ENCODE measurements around the gene CASP2. TPM values are rescaled to one million over a fixed set of nuclear protein-coding genes. Genes with fewer than 3 reads are reported as not detected.

CASP2 gene
- total RNA-seq, 1 donor from 2014 or later = 39.8 TPM

DNA sequence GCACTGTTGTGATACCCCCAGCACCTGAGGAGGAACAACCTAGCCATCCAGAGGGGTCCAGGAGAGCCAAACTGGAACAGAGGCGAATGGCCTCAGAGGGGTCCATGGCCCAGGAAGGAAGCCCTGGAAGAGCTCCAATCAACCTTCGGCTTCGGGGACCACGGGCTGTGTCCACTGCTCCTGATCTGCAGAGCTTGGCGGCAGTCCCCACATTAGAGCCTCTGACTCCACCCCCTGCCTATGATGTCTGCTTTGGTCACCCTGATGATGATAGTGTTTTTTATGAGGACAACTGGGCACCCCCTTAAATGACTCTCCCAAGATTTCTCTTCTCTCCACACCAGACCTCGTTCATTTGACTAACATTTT is 1.6 kb upstream of the CASP2 start:
- no peak for TF ChIP-seq EZH2phosphoT487 (IDR thresholded peaks at IDR 0.05)
- TF ChIP-seq, protein P1, sequence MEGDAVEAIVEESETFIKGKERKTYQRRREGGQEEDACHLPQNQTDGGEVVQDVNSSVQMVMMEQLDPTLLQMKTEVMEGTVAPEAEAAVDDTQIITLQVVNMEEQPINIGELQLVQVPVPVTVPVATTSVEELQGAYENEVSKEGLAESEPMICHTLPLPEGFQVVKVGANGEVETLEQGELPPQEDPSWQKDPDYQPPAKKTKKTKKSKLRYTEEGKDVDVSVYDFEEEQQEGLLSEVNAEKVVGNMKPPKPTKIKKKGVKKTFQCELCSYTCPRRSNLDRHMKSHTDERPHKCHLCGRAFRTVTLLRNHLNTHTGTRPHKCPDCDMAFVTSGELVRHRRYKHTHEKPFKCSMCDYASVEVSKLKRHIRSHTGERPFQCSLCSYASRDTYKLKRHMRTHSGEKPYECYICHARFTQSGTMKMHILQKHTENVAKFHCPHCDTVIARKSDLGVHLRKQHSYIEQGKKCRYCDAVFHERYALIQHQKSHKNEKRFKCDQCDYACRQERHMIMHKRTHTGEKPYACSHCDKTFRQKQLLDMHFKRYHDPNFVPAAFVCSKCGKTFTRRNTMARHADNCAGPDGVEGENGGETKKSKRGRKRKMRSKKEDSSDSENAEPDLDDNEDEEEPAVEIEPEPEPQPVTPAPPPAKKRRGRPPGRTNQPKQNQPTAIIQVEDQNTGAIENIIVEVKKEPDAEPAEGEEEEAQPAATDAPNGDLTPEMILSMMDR (IDR thresholded peaks at IDR 0.05) = no peak
- no peak for TF ChIP-seq EZH2 (IDR thresholded peaks at IDR 0.05)

DNA sequence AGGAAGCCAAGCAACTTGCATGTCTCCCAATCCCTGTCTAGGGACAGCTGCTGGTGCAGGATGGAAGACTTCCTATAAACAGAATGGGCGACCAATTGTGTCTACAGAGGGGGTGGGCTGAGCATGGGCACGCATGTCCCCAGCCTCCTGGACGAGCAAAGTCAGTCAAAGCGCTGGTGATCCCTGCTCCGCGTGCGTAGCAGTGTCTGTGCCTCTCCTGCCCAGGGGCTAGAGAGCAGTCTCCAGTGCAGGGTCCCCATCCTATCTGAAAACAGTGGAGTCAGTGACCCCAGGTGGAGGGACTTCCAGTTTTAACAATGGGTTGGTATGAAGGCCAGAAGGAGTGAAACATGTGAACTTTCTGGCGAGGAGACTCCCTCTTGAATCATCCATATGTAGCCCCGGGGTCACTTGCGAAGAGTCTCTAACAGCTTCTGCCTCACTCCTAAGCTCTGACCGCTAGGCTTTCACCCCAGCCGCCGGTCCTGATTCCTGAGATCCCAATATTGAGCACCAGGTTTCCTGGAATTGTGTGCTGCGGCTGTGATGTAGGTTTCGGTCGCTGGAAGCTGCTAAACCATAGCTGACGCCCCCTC is 714 bp upstream of the CASP2 start:
- Histone ChIP-seq H2AFZ (replicated peaks) (no peak overlapping the region), H3K4me2 (no peak overlapping the region), H3K27ac (no peak overlapping the region), H3K27me3 (peaks cover 12% of the 10 kb centered on the region), H3K79me2 (ENCODE audit: low read depth) (peaks cover 41% of the 10 kb centered on the region), H4K20me1 (ENCODE audit: low read depth) (peaks cover 24% of the 10 kb centered on the region), H3K9ac (no peak overlapping the region), H3K9me3 (ENCODE audit: low read depth) (peaks cover 6% of the 10 kb centered on the region), H3K4me1 (peaks cover 18% of the 10 kb centered on the region), H3F3A (ENCODE audit: low read depth) (no peaks in the 10 kb centered on the region), H3K4me3 (no peak overlapping the region), H3K36me3 (peaks cover 5% of the 10 kb centered on the region)
- no peak for DNase-seq (ENCODE audit: low spot score)
- Mint-ChIP-seq H3K4me1 (peaks cover 41% of the 10 kb centered on the region), H3K27me3 (ENCODE audit: insufficient read depth, low read depth) (peaks cover 2% of the 10 kb centered on the region), H3K9me3 (peaks cover 9% of the 10 kb centered on the region), H3K36me3 (peaks cover 18% of the 10 kb centered on the region), H3K27ac (peak overlapping the region; percentile 64), H3K4me3 (peak overlapping the region; percentile 90)
- no peak for TF ChIP-seq EZH2 (IDR thresholded peaks at IDR 0.05)
- TF ChIP-seq EZH2phosphoT487 (IDR thresholded peaks at IDR 0.05) = no peak
- TF ChIP-seq, protein P1 (IDR thresholded peaks at IDR 0.05) = no peak

More for the DNA sequence above, 1.6 kb upstream of the CASP2 start:
- H3K9me3 ChIP-seq (ENCODE audit: low read depth) = peaks cover 6% of the 10 kb centered on the region
- H3K4me1 Mint-ChIP-seq = peaks cover 43% of the 10 kb centered on the region
- peaks cover 32% of the 10 kb centered on the region for H3K79me2 ChIP-seq (ENCODE audit: low read depth)
- no peaks in the 10 kb centered on the region for H3F3A ChIP-seq (ENCODE audit: low read depth)
- H3K27ac ChIP-seq = no peak overlapping the region
- no peak overlapping the region for H3K9ac ChIP-seq
- H4K20me1 ChIP-seq (ENCODE audit: low read depth) = peaks cover 24% of the 10 kb centered on the region
- peaks cover 9% of the 10 kb centered on the region for H3K9me3 Mint-ChIP-seq
- H3K27ac Mint-ChIP-seq = no peak overlapping the region
- no peak for DNase-seq (ENCODE audit: low spot score)
- H2AFZ ChIP-seq (replicated peaks) = no peak overlapping the region
- no peak overlapping the region for H3K4me2 ChIP-seq
- peaks cover 18% of the 10 kb centered on the region for H3K4me1 ChIP-seq
- peaks cover 12% of the 10 kb centered on the region for H3K36me3 Mint-ChIP-seq
- H3K36me3 ChIP-seq = no peaks in the 10 kb centered on the region
- no peak overlapping the region for H3K4me3 ChIP-seq
- peaks cover 2% of the 10 kb centered on the region for H3K27me3 Mint-ChIP-seq (ENCODE audit: insufficient read depth, low read depth)
- H3K27me3 ChIP-seq = peaks cover 12% of the 10 kb centered on the region
- H3K4me3 Mint-ChIP-seq = peak overlapping the region; percentile 90

DNA sequence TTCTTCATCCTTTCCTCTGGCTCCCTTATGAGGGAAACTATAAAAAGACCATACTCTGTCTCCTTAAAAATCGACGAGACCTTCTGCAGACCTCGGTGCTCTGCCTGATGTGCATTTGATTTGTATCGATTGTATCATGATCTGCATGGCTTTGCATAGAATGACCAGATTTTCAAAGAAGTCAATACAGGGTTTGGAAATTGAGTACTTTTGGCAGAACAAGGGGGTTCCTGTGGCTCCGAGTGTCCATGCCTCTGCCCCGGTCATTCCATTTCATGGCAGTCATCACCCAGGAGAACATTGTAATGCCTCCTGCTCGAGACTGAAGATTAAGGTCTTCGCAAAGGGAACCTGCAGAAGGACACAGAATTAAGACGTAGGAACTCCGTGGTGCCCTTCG is 685 bp downstream of the CASP2 start:
- Histone ChIP-seq H2AFZ (replicated peaks) (peak overlapping the region; percentile 53), H3K27ac (no peak overlapping the region), H4K20me1 (ENCODE audit: low read depth) (peaks cover 24% of the 10 kb centered on the region), H3K36me3 (peaks cover 6% of the 10 kb centered on the region), H3F3A (ENCODE audit: low read depth) (no peaks in the 10 kb centered on the region), H3K79me2 (ENCODE audit: low read depth) (peaks cover 50% of the 10 kb centered on the region), H3K4me3 (peak overlapping the region; percentile 73), H3K27me3 (peaks cover 12% of the 10 kb centered on the region), H3K9ac (peak overlapping the region; percentile 88), H3K4me1 (peaks cover 18% of the 10 kb centered on the region), H3K9me3 (ENCODE audit: low read depth) (peaks cover 6% of the 10 kb centered on the region), H3K4me2 (peak overlapping the region; percentile 87)
- H3K9me3 Mint-ChIP-seq = peaks cover 9% of the 10 kb centered on the region
- H3K27me3 Mint-ChIP-seq (ENCODE audit: insufficient read depth, low read depth) = peaks cover 2% of the 10 kb centered on the region
- peak overlapping the region; percentile 98 for H3K27ac Mint-ChIP-seq
- peak overlapping the region; percentile 97 for H3K4me3 Mint-ChIP-seq
- TF ChIP-seq EZH2phosphoT487 (IDR thresholded peaks at IDR 0.05) (no peak), EZH2 (IDR thresholded peaks at IDR 0.05) (no peak)
- TF ChIP-seq, protein P1 (IDR thresholded peaks at IDR 0.05) = no peak
- peak; percentile 16 for DNase-seq (ENCODE audit: low spot score)
- peaks cover 21% of the 10 kb centered on the region for H3K36me3 Mint-ChIP-seq
- H3K4me1 Mint-ChIP-seq = peaks cover 41% of the 10 kb centered on the region

All from neural progenitor cell (in vitro differentiated cells).